GM12872 (cell line): ENCODE data around the gene PLPP4.

Source experiments
- TF ChIP-seq, protein P1 (sequence below): IDR thresholded peaks from 3 replicates; pipeline ENCODE4 v1.5.1; 2011; ENCODE audit warnings: low read depth, mild to moderate bottlenecking, low read length, moderate library complexity; ENCODE audit not compliant: insufficient read depth

Gene PLPP4

DNA sequence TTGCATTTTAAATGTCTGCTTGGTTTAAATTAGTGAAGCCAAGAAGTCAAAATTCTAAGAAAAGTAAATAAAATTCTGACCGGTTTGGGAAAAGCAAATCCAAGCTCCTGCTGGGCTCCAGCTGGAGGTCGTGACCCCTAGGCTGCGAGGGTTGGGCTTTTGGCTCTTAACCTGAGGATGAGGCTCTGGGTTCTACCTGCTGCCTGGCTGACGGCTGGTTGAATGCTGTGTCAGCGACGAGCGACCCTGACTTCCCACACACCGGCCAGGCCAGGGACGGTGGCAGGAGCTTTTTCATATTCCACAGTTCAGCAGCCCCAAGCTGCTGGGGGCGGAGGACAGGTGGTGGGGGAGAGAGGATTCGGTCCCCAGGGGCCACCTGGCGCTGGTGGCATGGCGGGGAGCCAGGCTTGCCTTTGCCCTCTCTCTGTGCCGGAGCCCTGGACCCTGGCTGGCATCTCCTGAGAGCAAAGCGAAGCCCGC is 843 bp upstream of the PLPP4 start:
- TF ChIP-seq, protein P1, sequence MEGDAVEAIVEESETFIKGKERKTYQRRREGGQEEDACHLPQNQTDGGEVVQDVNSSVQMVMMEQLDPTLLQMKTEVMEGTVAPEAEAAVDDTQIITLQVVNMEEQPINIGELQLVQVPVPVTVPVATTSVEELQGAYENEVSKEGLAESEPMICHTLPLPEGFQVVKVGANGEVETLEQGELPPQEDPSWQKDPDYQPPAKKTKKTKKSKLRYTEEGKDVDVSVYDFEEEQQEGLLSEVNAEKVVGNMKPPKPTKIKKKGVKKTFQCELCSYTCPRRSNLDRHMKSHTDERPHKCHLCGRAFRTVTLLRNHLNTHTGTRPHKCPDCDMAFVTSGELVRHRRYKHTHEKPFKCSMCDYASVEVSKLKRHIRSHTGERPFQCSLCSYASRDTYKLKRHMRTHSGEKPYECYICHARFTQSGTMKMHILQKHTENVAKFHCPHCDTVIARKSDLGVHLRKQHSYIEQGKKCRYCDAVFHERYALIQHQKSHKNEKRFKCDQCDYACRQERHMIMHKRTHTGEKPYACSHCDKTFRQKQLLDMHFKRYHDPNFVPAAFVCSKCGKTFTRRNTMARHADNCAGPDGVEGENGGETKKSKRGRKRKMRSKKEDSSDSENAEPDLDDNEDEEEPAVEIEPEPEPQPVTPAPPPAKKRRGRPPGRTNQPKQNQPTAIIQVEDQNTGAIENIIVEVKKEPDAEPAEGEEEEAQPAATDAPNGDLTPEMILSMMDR: no peak

- TF ChIP-seq, protein P1: no peak
These were observed 575 bp downstream of the PLPP4 start for GRCh38 chr10:120457431-120458172.

GRCh38 chr10:120458432-120458831 is 1.4 kb downstream of the PLPP4 start:
- TF ChIP-seq, protein P1: no peak

- TF ChIP-seq, protein P1: no peak
These were observed 2.2 kb downstream of the PLPP4 start for GRCh38 chr10:120459185-120459584.

DNA sequence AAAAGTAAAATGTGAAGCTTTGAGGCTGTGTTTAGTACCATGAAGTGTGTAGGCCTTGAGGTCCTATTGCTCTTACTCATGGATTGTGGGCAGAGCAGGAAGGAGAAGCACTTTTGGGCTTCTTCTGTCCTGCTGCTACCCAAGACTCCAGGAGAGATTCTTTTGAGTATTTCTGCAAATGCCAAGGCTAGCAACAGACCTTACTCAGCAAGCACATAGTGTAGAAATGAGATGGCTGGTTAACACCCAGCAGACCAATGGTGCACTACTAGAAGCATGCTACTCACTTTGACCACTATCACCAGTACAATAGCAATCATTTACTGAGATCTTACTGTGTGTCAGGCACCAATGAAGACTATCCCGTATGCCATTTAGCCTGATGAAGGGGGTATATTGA is 3.2 kb downstream of the PLPP4 start:
- TF ChIP-seq, protein P1: no peak

DNA sequence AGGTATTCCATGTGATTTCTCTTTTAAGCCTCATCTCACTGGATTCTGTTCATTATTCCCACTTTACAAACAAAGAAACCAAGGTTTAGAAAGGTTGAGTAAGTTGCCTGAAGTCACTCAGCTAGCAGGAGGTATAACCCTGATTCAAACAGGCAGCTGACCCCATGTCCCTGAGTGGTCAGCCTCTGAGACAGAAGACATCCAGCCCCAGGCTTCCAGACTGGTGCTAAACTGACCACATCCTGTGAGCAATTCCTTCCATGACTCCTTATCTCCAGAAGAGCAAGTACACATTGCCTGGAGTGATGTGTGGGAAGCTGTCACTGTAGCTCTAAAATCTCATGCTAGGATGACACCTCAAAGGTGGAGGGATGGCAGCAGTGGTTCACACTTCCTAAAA is 3.7 kb downstream of the PLPP4 start:
- TF ChIP-seq, protein P1: no peak

- TF ChIP-seq, protein P1: no peak
These were observed 5.1 kb downstream of the PLPP4 start for GRCh38 chr10:120462018-120462682.
